Heart left ventricle (tissue), 16 donors: ENCODE measurements around the gene ARHGAP8. TPM values are rescaled to one million over a fixed set of nuclear protein-coding genes. Genes with fewer than 3 reads are reported as not detected.

ENCODE experiments used
- ATAC-seq, 4 donors: fragments of 200-7000 bp; cut with Tn5 transposase; one replicate each; pipeline ENCODE4 v1.9.1; 2020 to 2022; ENCODE audit warnings: moderate library complexity in 4 of 4, mild to moderate bottlenecking in 3 of 4, moderate number of reproducible peaks in 1 of 4
- DNase-seq, 5 donors: peaks; one replicate each; pipeline ENCODE4 v3.0.0-alpha.2; 2020
- H3K27ac ChIP-seq, 12 donors: fragments of 200-600 bp; sonication (generic) in 4 of 12; one replicate each; pipeline versions ENCODE4 v1.5.0 to v1.8.0; 2016 to 2022; ENCODE audit warnings: mild to moderate bottlenecking in 2 of 12
- H3K27me3 ChIP-seq, 9 donors: fragments of 200-600 bp; sonication (generic) in 2 of 9; one replicate each; pipeline versions ENCODE4 v1.5.1 to v1.8.0; 2016 to 2022; ENCODE audit warnings: mild to moderate bottlenecking in 3 of 9
- H3K36me3 ChIP-seq, 9 donors: fragments of 200-600 bp; sonication (generic) in 2 of 9; one replicate each; pipeline versions ENCODE4 v1.5.0 to v1.8.0; 2018 to 2022; ENCODE audit warnings: mild to moderate bottlenecking in 2 of 9
- H3K4me1 ChIP-seq, 12 donors: fragments of 200-600 bp; sonication (generic) in 4 of 12; one replicate each; pipeline versions ENCODE4 v1.5.0 to v1.8.0; 2016 to 2022; ENCODE audit warnings: mild to moderate bottlenecking in 3 of 12
- H3K4me3 ChIP-seq, 12 donors: fragments of 200-600 bp; sonication (generic) in 4 of 12; one replicate each; pipeline versions ENCODE4 v1.5.0 to v1.8.0; 2017 to 2022; ENCODE audit warnings: mild to moderate bottlenecking in 9 of 12, moderate library complexity in 4 of 12
- H3K9me3 ChIP-seq, 12 donors: fragments of 200-600 bp; sonication (generic) in 4 of 12; one replicate each; pipeline versions ENCODE4 v1.5.0 to v1.8.0; 2016 to 2022; ENCODE audit warnings: mild to moderate bottlenecking in 1 of 12
- CTCF ChIP-seq, 12 donors: fragments of 200-600 bp; sonication (generic) in 4 of 12; IDR thresholded peaks; one replicate each; pipeline versions ENCODE4 v1.5.0 to v1.8.0; 2018 to 2022; ENCODE audit warnings: antibody characterized with exemption in 12 of 12, mild to moderate bottlenecking in 5 of 12
- POLR2A ChIP-seq, 2 donors: fragments of 450-650 bp; IDR thresholded peaks; one replicate each; pipeline ENCODE4 v1.6.1; 2017; ENCODE audit warnings: antibody characterized with exemption in 2 of 2, mild to moderate bottlenecking in 2 of 2, moderate library complexity in 2 of 2
- WGBS, 4 donors: extraction: QIAGEN DNeasy Blood & Tissue Kit in 2 of 4; methylation state at CpG; one replicate each; pipeline versions ENCODE4 v1.1.5 to v1.1.7; 2013 to 2018; 5-methylcytosine and 5-hydroxymethylcytosine counted together
- intact Hi-C, 10 donors: fragments of 100-400 bp; cut with DNase I; formaldehyde crosslinking; loops; one replicate each; pipeline versions ENCODE4 v1.11.1 to v1.14.2; 2022
- polyA plus RNA-seq, 2 donors: library from polyadenylated mRNA; stranded (reverse); fragments of 200-250 nt; gene quantifications; one replicate each; pipeline ENCODE4 v1.2.3, GENCODE V29; 2013
- total RNA-seq, 9 donors: library from RNA; depleted of rRNA in 2 of 9; stranded (reverse); fragments of >200 nt in 2 of 9; fragmentation: NEBNext Ultra II Directional in 3 of 9; extraction: Animal tissue kit (Norgen Biotek cat#: 25700) in 3 of 9; gene quantifications; one replicate each; pipeline versions ENCODE4 v1.1.0 to v1.2.4, GENCODE V29; 2016 to 2023
- donor health status: ischemic (EF 13 %, LVEDD 7.1; RV severe dilation, severe dysfunction).
- donor health status: healthy with polysubstance abuse.
- donor health status: DM: no; HTN: yes; CAD: no.
- donor health status: DM: no; HTN: no; CAD: no.
- donor health status: ischemic (EF 25% LVEDD 6.9; RV normal size, moderate dysfunction).
- donor health status: ischemic (EF 25% LVEDD 5.7; RV mildly dilated, moderate dysfunction).
- donor health status: healthy.
- donor health status: DM: yes; HTN: yes; CAD: no.
- donor health status: ischemic (EF 35%, LVEDD 5.7; RV mildly dilated, moderate dysfunction).
- donor health status: nonischemic (EF 11% LVEDD 7.7; RV severe dilation, severe dysfunction).
- donor health status: DM: yes; HTN: yes; CAD: no.
- donor health status: PGD.
- donor health status: ischemic (EF 29% LVEDD 5.4; RV normal size, mild dysfunction).
- donor health status: nonischemic (EF 23%, LVEDD 6.1; RV moderate dilation, normal function).

The ARHGAP8 gene
- total and polyA plus RNA-seq, 11 donors = 0.08 to 1.3 (median 0.23) TPM; not detected in 7

DNA sequence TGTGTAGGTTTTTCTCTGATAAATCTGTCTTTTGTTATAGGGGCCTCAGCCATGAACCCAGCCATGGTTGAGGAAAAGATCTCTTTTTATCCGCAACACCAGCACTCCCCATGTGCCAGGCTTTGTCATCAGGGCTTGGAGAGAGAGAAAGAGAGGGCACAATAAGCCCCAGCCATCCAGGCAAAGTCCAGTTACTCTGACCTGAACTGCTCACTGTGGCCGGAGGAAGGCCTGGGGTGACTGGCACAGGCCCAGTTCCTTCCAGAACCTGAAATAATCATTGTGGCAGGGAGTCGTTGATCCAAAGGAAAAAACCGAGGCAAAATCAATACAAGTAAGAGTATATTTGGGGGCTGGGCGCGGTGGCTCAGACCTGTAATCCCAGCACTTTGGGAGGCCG is 3.9 kb upstream of the ARHGAP8 start:
- no peak overlapping the region for H3K27ac ChIP-seq
- ATAC-seq = no peak
- H3K36me3 ChIP-seq = no peaks in the 10 kb centered on the region
- DNase-seq = no peak
- WGBS, 4 donors = 93 to 97% (median 94%) methylated on average over 7 of the region's 7 CpGs
- intact Hi-C loops = no loop called here
- H3K9me3 ChIP-seq = peaks cover 0 to 9% (median 0%) of the 10 kb centered on the region in 12 donors
- TF ChIP-seq CTCF (IDR thresholded peaks at IDR 0.05) = no peak
- no peak for TF ChIP-seq POLR2A (IDR thresholded peaks at IDR 0.05)
- H3K4me3 ChIP-seq = no peak overlapping the region
- peaks cover 0 to 9% (median 0%) of the 10 kb centered on the region in 12 donors for H3K4me1 ChIP-seq
- H3K27me3 ChIP-seq = peaks cover 11 to 52% (median 33%) of the 10 kb centered on the region in 9 donors

DNA sequence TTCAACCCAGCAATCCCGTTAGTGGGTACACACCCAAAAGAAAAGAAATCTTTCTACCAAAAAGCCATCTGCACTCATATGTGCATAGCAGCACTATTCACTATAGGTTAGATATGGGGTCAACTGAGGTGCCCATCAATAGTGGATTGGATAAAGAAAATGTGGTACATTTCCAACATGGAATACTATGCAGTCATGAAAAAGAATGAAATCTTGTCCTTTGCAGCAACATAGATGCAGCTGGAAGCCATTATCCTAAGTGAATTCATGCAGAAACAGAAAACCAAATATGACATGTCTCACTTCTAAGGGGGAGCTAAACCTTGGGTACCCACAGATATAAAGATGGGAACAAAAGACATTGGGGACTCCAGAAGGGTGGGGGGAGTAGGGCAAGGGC is 1.9 kb upstream of the ARHGAP8 start:
- no peaks in the 10 kb centered on the region for H3K36me3 ChIP-seq
- H3K27me3 ChIP-seq = peaks cover 11 to 69% (median 47%) of the 10 kb centered on the region in 9 donors
- no peak overlapping the region for H3K27ac ChIP-seq
- peaks cover 0 to 9% (median 0%) of the 10 kb centered on the region in 12 donors for H3K4me1 ChIP-seq
- DNase-seq (no peak), ATAC-seq (no peak)
- TF ChIP-seq POLR2A (IDR thresholded peaks at IDR 0.05) (no peak), CTCF (IDR thresholded peaks at IDR 0.05) (no peak)
- no peak overlapping the region for H3K4me3 ChIP-seq
- WGBS, 4 donors = 80 to 82% (median 81%) methylated on average over 1 of the region's 1 CpG
- intact Hi-C loops = no loop called here
- H3K9me3 ChIP-seq = peaks cover 0 to 9% (median 0%) of the 10 kb centered on the region in 12 donors

DNA sequence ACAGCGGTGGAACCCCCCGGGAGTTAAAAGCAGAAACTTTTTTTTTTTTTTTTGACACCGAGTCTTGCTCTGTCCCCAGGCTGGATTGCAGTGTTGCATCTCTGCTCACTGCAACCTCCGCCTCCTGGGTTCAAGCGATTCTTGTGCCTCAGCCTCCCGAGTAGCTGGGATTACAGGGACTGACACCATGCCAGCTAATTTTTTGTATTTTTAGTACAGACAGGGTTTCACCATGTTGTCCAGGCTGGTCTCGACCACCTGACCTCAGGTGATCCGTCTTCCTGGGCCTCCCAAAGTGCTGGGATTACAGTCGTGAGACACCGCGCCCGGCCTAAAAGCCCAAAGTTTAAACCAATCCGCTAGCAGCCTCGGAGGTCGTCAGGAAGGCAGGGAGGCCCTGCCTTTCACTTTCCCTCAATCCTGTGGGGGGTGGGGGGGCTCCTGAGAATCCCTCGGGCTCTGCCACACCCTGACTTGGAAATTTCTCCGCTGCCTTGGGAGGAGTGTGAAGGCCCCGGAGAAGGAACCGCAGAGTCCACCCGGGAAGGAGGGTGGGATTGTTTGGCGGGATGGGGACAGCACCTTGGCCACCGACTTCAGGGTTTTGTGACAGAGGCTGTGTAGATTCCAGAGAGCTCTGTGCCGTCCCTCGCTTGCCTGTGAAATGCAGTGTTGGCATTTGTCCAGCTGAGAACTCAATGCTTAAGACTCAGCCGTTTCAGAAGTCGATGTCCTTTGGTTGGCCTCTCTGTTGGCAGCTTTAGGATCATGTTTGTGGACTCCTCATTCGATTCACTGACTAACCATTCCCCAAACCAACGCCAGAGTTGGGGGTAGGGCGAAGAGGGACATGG is 1.0 kb downstream of the ARHGAP8 start:
- no peak overlapping the region for H3K27ac ChIP-seq
- intact Hi-C loops = no loop called here
- DNase-seq = no peak
- TF ChIP-seq POLR2A (IDR thresholded peaks at IDR 0.05) (no peak), CTCF (IDR thresholded peaks at IDR 0.05) (no peak)
- H3K27me3 ChIP-seq = peaks cover 11 to 67% (median 47%) of the 10 kb centered on the region in 9 donors
- H3K9me3 ChIP-seq = peaks cover 0 to 9% (median 0%) of the 10 kb centered on the region in 12 donors
- ATAC-seq = peak in 1 of 4 donors; percentile 34
- H3K36me3 ChIP-seq = no peaks in the 10 kb centered on the region
- H3K4me1 ChIP-seq = peaks cover 0 to 9% (median 0%) of the 10 kb centered on the region in 12 donors
- WGBS, 4 donors = 14 to 18% (median 16%) methylated on average over 25 to 29 of the region's 29 CpGs
- no peak overlapping the region for H3K4me3 ChIP-seq

GRCh38 chr22:44754998-44755397 is 2.6 kb downstream of the ARHGAP8 start:
- TF ChIP-seq POLR2A (IDR thresholded peaks at IDR 0.05) = no peak
- TF ChIP-seq CTCF (IDR thresholded peaks at IDR 0.05) = no peak
- DNase-seq = no peak
- Histone ChIP-seq H3K27ac (no peak overlapping the region), H3K36me3 (no peaks in the 10 kb centered on the region), H3K9me3 (peaks cover 0 to 9% (median 0%) of the 10 kb centered on the region in 12 donors), H3K4me1 (peaks cover 0 to 9% (median 0%) of the 10 kb centered on the region in 12 donors), H3K4me3 (no peak overlapping the region), H3K27me3 (peaks cover 11 to 61% (median 47%) of the 10 kb centered on the region in 9 donors)
- no peak for ATAC-seq
- 59 to 75% (median 63%) methylated on average over 7 of the region's 7 CpGs for WGBS, 4 donors
- intact Hi-C loops = no loop called here
